A673 (cell line): ENCODE data around the gene SECISBP2. TPM values are rescaled to one million over a fixed set of nuclear protein-coding genes. Genes with fewer than 3 reads are reported as not detected.
"Not testable (repeated sequence)": the region's sequence is repeated elsewhere in the genome, so short reads cannot be mapped to it uniquely, and the experiment has no call there.

Experiments used
- BruUV-seq: library from RNA; stranded (reverse); fragments of 400-500 nt; replicated peaks from 2 replicates; lab custom pipeline; 2021; lab: Mats Ljungman, UMichigan
- CTCF ChIA-PET: fragments of 300-600 bp; sonication (Branson Sonifier 250); formaldehyde crosslinking; loops from one replicate; lab custom pipeline; 2022; ENCODE audit warnings: antibody characterized with exemption; lab: Charles Lee
- POLR2A ChIA-PET: fragments of 300-600 bp; sonication (Branson Sonifier 250); formaldehyde crosslinking; loops from one replicate; lab custom pipeline; 2022; ENCODE audit warnings: antibody characterized with exemption; ENCODE audit not compliant: low non-redundant PET; lab: Charles Lee
- DNase-seq: peaks from one replicate; pipeline ENCODE4 v3.0.0-alpha.2; 2015; ENCODE audit warnings: low spot score
- H3K27ac ChIP-seq: fragments of 200-600 bp; sonication (generic); 2 replicates; pipeline ENCODE4 v1.5.1; 2016; ENCODE audit warnings: mixed run types, low read depth, mild to moderate bottlenecking, mixed read lengths, antibody characterized with exemption, low read length; ENCODE audit not compliant: poor library complexity, severe bottlenecking
- H3K27me3 ChIP-seq: fragments of 200-600 bp; sonication (generic); replicated peaks from 2 replicates; pipeline ENCODE4 v1.6.1; 2017; ENCODE audit warnings: mixed run types, low read depth, mild to moderate bottlenecking, mixed read lengths, antibody characterized with exemption, low read length; ENCODE audit not compliant: insufficient read depth, poor library complexity
- H3K36me3 ChIP-seq: fragments of 200-600 bp; sonication (generic); 2 replicates; pipeline ENCODE4 v1.6.1; 2016; ENCODE audit warnings: mixed run types, mild to moderate bottlenecking, mixed read lengths, antibody characterized with exemption, low read length; ENCODE audit not compliant: insufficient read depth, poor library complexity, severe bottlenecking
- H3K4me1 ChIP-seq: fragments of 200-600 bp; sonication (generic); 2 replicates; pipeline ENCODE4 v1.6.1; 2017; ENCODE audit warnings: mixed run types, mild to moderate bottlenecking, mixed read lengths, antibody characterized with exemption, low read length; ENCODE audit not compliant: insufficient read depth, poor library complexity, severe bottlenecking
- H3K4me3 ChIP-seq: fragments of 200-600 bp; sonication (generic); 2 replicates; pipeline ENCODE4 v1.5.1; 2016; ENCODE audit warnings: low read depth, mixed run types, mild to moderate bottlenecking, mixed read lengths, low read length; ENCODE audit not compliant: poor library complexity, severe bottlenecking
- H3K9me3 ChIP-seq: fragments of 200-600 bp; sonication (generic); 2 replicates; pipeline ENCODE4 v1.6.1; 2016; ENCODE audit warnings: mixed run types, low read depth, mild to moderate bottlenecking, mixed read lengths, antibody characterized with exemption, low read length; ENCODE audit not compliant: poor library complexity, severe bottlenecking
- EZH2 ChIP-seq: fragments of 200-600 bp; sonication (generic); IDR thresholded peaks from 2 replicates; pipeline ENCODE4 v1.6.1; 2017; ENCODE audit warnings: borderline replicate concordance, low read depth, mild to moderate bottlenecking, mixed read lengths, antibody characterized with exemption, low read length; ENCODE audit not compliant: poor library complexity, severe bottlenecking
- intact Hi-C: fragments of 100-400 bp; cut with micrococcal nuclease; formaldehyde crosslinking; loops from one replicate; pipeline ENCODE4 v1.10.0; 2022; ENCODE audit not compliant: unreplicated experiment
- total RNA-seq: library from RNA; stranded (reverse); gene quantifications from 2 replicates; pipeline ENCODE4 v1.2.3, GENCODE V29; 2021
- TF ChIP-seq, protein P1 (sequence below): fragments of 300-800, 200-600 bp; sonication (generic); conservative IDR thresholded peaks from 2 replicates; pipeline ENCODE4 v1.5.1; 2017; ENCODE audit warnings: low read depth, mild to moderate bottlenecking, antibody characterized with exemption, low read length, moderate library complexity, mixed read lengths

SECISBP2 gene
- total RNA-seq, 1 experiment from 2014 or later: 44.4 TPM

DNA sequence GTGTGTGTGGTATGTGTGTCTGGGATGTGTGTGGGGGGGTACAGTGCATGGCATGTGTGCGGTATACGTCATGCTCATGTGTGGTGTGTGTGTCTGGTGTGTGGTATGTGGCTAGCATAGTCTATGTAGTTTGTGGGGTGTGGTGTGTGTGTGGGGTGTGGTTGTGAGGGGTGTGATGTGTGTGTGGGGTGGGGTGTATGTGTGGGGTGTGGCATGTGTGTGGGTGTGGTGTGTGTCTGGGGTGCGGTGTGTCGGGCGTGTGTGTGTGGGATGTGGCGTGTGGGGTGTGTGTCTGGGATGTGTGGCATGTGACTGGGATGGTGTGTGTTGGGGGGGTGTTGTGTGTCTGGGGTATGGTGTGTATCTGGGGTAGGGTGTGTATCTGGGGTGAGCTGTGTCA lies 52.3 kb downstream of the SECISBP2 start:
- peaks cover 4% of the 10 kb centered on the region for H3K4me1 ChIP-seq
- no peak overlapping the region for H3K4me3 ChIP-seq
- H3K27ac ChIP-seq: no peak overlapping the region
- intact Hi-C loops: no loop called here
- POLR2A ChIA-PET: no interaction called here
- H3K27me3 ChIP-seq: no peaks in the 10 kb centered on the region
- no TSS peak for BruUV-seq
- TF ChIP-seq, protein P1, sequence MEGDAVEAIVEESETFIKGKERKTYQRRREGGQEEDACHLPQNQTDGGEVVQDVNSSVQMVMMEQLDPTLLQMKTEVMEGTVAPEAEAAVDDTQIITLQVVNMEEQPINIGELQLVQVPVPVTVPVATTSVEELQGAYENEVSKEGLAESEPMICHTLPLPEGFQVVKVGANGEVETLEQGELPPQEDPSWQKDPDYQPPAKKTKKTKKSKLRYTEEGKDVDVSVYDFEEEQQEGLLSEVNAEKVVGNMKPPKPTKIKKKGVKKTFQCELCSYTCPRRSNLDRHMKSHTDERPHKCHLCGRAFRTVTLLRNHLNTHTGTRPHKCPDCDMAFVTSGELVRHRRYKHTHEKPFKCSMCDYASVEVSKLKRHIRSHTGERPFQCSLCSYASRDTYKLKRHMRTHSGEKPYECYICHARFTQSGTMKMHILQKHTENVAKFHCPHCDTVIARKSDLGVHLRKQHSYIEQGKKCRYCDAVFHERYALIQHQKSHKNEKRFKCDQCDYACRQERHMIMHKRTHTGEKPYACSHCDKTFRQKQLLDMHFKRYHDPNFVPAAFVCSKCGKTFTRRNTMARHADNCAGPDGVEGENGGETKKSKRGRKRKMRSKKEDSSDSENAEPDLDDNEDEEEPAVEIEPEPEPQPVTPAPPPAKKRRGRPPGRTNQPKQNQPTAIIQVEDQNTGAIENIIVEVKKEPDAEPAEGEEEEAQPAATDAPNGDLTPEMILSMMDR: no peak
- TF ChIP-seq EZH2: no peak
- DNase-seq: no peak
- no peaks in the 10 kb centered on the region for H3K36me3 ChIP-seq
- CTCF ChIA-PET: no interaction called here
- no peaks in the 10 kb centered on the region for H3K9me3 ChIP-seq

DNA sequence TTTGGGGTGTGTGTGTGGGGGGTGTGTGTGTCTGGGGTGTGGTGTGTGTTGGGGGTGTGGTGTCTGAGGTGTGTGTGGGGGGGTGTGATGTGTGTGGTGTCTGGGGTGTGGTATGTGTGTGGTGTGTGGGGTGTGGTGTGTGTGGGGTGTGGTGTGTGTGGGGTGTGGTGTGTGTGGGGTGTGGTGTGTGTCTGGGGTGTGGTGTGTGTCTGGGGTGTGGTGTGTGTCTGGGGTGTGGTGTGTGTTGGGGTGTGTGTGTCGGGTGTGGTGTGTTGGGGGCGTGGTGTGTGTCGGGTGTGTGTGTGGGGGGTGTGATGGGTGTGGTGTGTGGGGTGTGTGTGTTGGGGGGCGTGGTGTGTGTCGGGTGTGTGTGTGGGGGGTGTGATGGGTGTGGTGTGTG lies 53.5 kb downstream of the SECISBP2 start:
- BruUV-seq, H3K4me1 ChIP-seq, H3K27me3 ChIP-seq, H3K27ac ChIP-seq, DNase-seq, H3K36me3 ChIP-seq, H3K4me3 ChIP-seq, intact Hi-C loops, POLR2A ChIA-PET, CTCF ChIA-PET, H3K9me3 ChIP-seq: not testable (repeated sequence)

DNA sequence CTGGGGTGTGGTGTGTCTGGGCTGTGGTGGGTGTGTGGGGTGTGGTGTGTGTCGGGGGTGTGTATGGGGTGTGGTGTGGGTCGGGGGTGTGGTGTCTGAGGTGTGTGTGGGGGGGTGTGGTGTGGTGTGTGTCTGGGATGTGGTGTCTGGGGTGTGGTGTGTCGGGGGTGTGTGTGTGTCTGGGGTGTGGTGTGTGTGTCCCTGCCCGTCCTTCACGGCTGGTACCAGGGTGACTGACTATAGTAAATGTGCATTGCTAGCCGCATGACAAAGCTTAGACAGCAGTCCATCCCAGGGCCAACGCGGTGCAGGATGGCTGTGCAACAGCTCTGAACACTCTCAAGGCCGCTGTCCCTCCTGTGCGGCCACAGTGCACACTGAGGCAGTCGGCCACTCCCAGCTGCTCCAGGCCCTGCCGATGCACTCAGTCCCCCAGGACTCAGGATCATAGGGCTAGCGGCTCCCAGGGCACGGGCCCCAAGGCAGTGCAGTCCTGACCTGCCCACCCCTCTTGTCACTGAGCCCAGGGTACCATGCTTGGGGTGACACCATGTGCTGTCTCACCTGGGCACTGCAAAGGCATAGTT lies 54.0 kb downstream of the SECISBP2 start:
- H3K9me3 ChIP-seq: no peaks in the 10 kb centered on the region
- intact Hi-C loops: no loop called here
- TF ChIP-seq EZH2: no peak
- TF ChIP-seq, protein P1: no peak
- DNase-seq: peak; percentile 21
- H3K4me3 ChIP-seq: no peak overlapping the region
- no peaks in the 10 kb centered on the region for H3K27me3 ChIP-seq
- H3K27ac ChIP-seq: no peak overlapping the region
- no peaks in the 10 kb centered on the region for H3K36me3 ChIP-seq
- H3K4me1 ChIP-seq: peaks cover 7% of the 10 kb centered on the region
- POLR2A ChIA-PET: no interaction called here
- CTCF ChIA-PET: no interaction called here
- no TSS peak for BruUV-seq

DNA sequence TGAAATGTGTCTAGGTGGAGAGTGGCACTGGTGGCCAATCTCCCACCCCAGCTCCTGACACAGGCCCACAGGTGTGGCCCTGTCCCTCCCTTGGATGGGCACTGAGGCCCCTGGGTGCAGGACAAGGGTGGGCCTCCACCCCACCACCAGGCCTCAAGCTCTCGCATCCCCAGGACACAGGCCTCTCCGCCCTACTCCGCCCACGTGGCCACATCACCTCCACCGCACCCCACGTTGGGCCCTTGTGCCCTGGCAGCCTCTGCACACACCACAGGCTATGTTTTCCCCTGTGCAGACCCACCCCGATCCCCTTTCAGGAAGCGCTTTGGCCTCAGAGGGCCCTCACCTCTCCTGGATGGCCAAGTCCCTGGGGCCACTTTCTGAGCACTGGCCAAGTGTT lies 54.7 kb downstream of the SECISBP2 start:
- Histone ChIP-seq H3K27me3 (no peaks in the 10 kb centered on the region), H3K4me3 (no peak overlapping the region), H3K9me3 (no peaks in the 10 kb centered on the region), H3K36me3 (no peaks in the 10 kb centered on the region), H3K4me1 (peaks cover 7% of the 10 kb centered on the region), H3K27ac (no peak overlapping the region)
- ChIA-PET POLR2A (no interaction called here), CTCF (no interaction called here)
- TF ChIP-seq EZH2: no peak
- no peak for DNase-seq
- intact Hi-C loops: no loop called here
- no TSS peak for BruUV-seq
